NCI-H748 (cell line): ENCODE data around the gene BABAM2.
A peak's percentile ranks its signal among the peaks of the same experiment; 100 is the strongest.

Experiments
- DNase-seq: peaks from one replicate; lab custom pipeline; 2025; ENCODE audit not compliant: unreplicated experiment; lab: John Stamatoyannopoulos, UW

BABAM2 gene

DNA sequence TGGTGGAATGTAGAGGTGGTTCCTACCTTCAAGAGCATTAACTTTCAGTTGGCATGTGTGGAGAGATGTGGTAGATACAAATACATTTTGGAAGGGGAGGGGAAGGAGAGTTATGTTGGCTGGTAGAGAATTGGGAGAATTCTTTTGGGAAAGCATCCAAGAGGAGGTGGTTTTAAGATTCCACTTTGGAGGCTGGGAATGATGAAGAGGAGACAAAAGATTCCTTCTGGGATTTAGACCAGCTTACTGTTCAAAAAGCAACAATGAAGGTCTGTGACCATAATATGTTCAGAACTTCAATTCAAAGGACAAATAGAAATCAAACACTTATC is 381.4 kb downstream of the BABAM2 start:
- DNase-seq, result no peak

DNA sequence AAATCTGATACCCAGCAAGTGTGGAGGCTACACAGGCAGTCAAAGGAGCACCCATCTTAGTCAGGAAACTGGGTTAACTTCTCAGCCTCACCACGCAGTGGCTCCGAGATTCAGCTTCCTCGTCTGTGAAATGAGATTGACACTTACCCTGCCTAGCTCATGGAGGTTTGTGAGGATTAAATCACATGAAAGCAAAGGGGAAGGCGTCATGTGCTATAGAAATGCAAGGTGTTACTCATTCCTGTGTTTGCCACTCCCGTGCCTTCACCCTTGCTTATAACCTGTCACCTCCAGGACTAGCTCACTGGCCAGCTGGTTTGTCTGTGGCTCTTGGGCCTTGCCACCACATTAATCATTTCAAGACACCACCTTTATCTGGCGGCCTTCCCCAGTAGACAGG is 383.2 kb downstream of the BABAM2 start:
- no peak for DNase-seq

DNA sequence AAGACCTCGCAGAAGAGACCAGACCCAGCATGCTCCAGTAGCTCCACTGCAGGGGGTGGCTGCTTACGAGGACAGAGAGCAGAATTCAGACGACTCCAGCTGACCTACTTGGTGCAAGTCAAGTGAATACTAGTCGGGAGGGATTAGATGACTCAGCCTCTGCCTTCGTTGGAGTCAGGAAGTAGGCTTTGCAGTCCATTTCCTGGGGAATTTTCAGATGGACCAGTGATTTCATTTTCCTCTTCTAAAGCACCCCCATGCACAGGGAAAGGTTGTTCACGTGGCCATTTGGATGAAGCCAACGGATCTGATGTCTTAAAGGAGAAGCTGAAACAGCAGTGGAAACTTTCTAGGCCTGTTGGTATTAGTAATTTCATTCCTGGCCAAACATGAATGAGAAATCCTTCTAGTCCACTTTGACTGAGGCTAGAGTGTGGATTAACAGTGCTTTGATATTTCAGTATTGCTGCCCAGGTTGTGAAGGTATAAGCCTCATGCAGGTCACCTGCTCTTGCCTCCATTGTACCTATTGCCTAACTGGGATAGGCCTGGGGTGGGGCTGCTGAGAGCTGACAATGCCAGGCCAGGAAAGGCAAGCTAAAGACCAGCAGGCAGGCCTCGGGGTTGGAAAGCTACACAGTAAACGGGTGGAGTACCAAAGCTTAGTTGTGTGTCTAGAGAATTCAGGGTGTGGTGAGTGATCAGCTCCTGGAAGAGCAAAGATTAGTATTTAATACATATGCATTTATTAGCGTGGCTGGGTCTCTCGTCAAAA is 384.6 kb downstream of the BABAM2 start:
- DNase-seq, result peak; percentile 46

- DNase-seq, result no peak
These were observed 385.6 kb downstream of the BABAM2 start for GRCh38 chr2:28276076-28276618.

- no peak for DNase-seq
These were observed 386.3 kb downstream of the BABAM2 start for GRCh38 chr2:28276807-28277206.

DNA sequence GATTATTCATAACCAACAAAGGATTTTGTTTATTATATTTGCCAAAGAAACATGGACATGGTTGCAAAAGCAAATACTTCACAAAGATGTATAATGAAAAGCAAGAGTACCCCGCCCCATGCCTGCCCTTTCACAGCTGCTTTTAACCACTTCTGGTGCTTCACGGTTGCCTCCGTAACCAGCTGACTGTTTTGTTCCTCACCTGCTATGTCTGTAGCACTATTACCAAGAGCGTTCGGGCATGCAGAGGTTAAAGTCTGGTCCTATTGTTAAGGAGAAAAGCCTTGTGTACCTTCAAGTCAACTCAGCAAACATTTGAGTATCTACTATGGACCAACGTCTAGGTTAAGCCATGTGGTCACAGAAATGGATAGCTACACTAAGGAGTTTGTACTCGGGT is 386.9 kb downstream of the BABAM2 start:
- DNase-seq, result peak; percentile 97

DNA sequence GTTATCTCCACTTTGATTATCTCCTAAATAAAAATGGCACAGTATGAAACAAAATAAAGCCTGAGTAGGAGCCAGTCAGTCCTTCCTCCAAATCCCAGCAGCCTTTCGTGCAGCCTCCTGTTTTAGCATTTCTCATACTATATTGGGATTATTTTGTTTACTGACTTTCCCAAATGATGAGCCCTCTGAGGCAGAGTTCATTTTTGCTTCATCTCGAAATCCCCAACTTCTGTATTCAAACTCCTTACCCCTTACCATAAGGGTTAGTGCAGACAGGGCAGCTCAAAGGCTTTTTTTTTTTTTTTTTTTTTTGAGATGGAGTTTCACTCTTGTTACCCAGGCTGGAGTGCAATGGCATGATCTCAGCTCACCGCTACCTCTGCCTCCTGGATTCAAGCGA is 388.8 kb downstream of the BABAM2 start:
- DNase-seq, result no peak

DNA sequence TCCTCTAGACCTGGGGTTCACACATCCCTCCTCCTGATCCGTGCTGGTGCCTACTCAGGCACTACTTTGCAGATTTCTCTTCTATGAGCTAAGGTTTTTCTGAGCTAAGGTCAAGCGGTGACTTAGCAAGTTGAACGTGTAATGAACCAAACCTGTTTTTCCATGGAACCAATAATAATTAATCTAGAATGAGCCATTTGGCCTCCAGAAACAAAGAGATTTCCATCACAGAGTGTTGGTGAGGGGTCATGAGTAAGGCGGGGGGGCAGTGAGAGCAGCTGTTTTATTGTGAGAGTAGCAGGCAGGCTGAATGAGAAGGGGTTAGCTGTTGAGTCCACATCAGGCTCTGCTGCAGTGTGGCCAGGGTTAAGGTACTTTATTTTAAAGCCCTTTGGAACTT is 390.1 kb downstream of the BABAM2 start:
- no peak for DNase-seq

DNA sequence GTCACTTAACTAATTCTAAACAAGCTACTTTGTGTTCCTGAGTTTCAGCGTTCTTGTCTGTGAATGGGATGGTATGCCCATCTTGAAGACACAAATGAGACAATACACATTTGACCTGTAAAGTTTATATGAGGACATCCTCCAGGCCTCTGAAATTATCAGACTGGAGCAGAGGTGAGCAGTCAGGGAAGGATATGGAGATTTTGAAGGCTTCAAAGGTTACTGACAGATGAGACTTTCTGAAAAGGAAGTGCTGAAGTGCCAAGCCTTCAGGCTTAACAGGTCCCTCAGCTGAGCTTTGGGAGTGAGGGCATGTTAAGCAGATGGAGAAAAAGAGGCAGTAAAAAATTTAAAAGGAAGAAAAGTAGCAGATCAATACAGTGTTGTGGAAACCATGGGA is 391.2 kb downstream of the BABAM2 start:
- no peak for DNase-seq

DNA sequence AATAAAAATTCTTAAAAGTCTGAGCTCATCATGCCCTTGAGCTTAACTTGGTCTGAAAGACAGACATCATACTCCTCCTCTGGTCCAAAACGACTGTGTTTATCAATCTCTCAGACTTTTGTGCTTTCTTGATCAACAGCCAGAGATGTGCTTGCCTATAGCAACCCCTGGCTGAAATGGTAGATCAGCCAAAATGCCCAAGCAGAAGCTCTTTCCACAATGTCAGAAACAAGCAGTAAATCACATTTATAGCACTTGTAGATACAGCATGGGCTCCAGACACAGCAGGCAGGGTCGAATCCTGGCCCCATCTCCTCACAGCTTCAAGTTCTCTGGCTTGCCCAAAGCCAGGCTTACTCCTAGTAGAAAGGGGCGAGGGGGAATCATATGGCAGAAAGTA is 391.7 kb downstream of the BABAM2 start:
- no peak for DNase-seq

- DNase-seq, result no peak
These were observed 392.5 kb downstream of the BABAM2 start for GRCh38 chr2:28282861-28283646.

GRCh38 chr2:28283861-28284260 is 393.3 kb downstream of the BABAM2 start:
- no peak for DNase-seq

- DNase-seq, result no peak
These were observed 396.1 kb downstream of the BABAM2 start for GRCh38 chr2:28286678-28287077.

- DNase-seq, result no peak
These were observed 396.9 kb downstream of the BABAM2 start for GRCh38 chr2:28287256-28287915.

GRCh38 chr2:28288620-28289019 is 398.1 kb downstream of the BABAM2 start:
- DNase-seq, result no peak

DNA sequence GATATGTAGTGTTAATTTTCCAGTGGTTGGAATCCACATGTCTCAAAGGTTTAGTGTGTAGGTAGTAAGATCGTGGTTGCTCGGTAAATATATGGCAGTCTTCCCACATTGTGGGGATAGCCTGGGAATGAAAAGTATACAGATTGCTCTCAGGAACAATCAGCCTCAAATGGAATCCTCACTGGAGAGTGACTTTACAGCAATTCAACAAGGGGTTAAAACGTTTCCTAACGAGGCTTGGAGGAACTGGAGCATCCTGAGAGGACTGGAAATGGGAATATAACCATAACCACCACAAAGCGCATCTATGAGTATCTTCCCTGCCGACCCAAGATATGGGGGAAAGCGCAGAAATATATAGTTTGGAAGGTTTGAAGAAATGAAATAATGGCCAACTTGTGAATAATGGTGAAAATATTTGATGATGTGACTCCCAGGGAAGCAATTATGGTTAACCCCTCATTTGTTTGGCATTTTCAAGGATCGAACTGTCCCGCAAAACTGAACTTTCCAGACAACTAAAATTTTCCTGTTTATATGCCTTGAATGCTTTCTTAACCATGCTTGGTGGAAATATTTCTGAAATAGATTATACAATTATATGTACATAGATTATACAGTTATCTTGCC is 401.4 kb downstream of the BABAM2 start:
- DNase-seq, result no peak

DNA sequence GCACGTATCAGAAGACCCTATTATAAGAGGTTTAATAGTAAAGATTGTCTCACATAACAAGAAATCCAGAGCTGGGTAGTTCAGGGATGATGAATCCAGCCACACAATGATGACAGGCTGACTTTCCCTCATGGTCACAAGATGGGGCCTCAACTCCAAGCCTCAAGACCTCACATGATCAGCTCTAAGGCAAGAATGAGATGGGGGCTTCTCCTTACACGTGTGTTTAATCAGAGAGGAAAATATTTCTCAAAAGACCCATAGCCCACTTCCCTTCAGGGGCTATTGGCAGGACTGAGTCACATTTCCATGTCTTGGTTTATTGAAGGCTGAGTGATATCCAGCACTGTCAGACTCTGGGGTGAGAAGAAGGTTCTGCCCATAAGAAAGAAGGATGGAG is 402.0 kb downstream of the BABAM2 start:
- no peak for DNase-seq

DNA sequence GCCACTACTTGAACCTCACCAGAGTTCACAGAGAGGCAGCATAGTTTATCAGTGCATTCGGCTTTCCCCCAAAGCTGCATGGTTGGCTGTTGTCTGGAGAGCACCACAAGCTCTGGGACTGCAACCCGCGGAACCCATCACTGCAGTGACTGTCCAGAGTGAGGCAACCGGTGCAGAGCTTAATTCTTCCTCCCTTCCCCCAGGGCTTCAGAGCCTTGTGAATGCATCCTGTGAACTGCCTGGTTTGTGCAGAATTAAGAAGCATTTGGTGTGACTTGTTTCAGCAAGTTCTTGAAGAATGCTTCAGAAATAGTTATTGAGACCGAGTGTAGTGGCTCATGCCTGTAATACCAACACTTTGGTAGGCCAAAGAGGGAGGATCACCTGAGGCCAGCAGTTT is 402.9 kb downstream of the BABAM2 start:
- no peak for DNase-seq

- DNase-seq, result no peak
These were observed 403.9 kb downstream of the BABAM2 start for GRCh38 chr2:28294451-28294850.

GRCh38 chr2:28296243-28296642 is 405.7 kb downstream of the BABAM2 start:
- DNase-seq, result no peak

DNA sequence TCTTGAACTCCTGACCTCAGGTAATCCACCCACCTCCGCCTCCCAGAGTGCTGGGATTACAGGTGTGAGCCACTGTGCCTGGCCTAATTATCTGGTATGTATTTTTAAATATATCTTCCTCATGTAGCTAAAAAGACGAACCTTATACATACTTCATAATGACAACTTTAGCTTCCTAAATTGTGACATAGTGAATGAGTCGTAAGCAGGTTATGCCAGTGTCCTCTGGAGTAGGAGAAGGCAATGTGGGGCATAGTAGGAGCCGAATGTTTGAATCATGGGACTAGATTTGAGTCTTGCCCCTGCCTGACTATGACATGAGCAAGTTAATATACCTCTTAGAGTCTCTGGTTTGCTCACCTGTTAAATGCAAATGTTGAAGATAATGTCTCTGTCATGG is 406.4 kb downstream of the BABAM2 start:
- no peak for DNase-seq
